Suppressor macrophage treated with lipopolysaccharide for 4 hours (primary cell): ENCODE data around the gene CPB2.

ENCODE experiments used
- DNase-seq: peaks from one replicate; pipeline ENCODE4 v3.0.0-alpha.2; 2020

CPB2 gene

GRCh38 chr13:46126552-46127357, 21.9 kb upstream of the CPB2 start:
- DNase-seq: peak; percentile 76

GRCh38 chr13:46126056-46126455, 21.2 kb upstream of the CPB2 start:
- no peak for DNase-seq

- no peak for DNase-seq
Observed at GRCh38 chr13:46124967-46125933, 20.4 kb upstream of the CPB2 start.

- peak; percentile 40 for DNase-seq
Observed at GRCh38 chr13:46124531-46124966, 19.7 kb upstream of the CPB2 start.

- DNase-seq: no peak
Observed at GRCh38 chr13:46122304-46122703, 17.5 kb upstream of the CPB2 start.

GRCh38 chr13:46121597-46122163, 16.8 kb upstream of the CPB2 start:
- no peak for DNase-seq

- no peak for DNase-seq
Observed at GRCh38 chr13:46121033-46121432, 16.2 kb upstream of the CPB2 start.

GRCh38 chr13:46119883-46120614, 15.2 kb upstream of the CPB2 start:
- no peak for DNase-seq

- no peak for DNase-seq
Observed at GRCh38 chr13:46116653-46117502, 12.0 kb upstream of the CPB2 start.

- DNase-seq: peak; percentile 75
Observed at GRCh38 chr13:46114613-46115012, 9.8 kb upstream of the CPB2 start.

GRCh38 chr13:46113596-46113995, 8.8 kb upstream of the CPB2 start:
- peak; percentile 89 for DNase-seq

- no peak for DNase-seq
Observed at GRCh38 chr13:46111151-46111550, 6.3 kb upstream of the CPB2 start.

GRCh38 chr13:46109451-46109850, 4.6 kb upstream of the CPB2 start:
- no peak for DNase-seq

GRCh38 chr13:46106839-46107371, 2.1 kb upstream of the CPB2 start:
- no peak for DNase-seq

- no peak for DNase-seq
Observed at GRCh38 chr13:46103037-46103436, 1.8 kb downstream of the CPB2 start.

GRCh38 chr13:46102255-46102605, 2.6 kb downstream of the CPB2 start:
- no peak for DNase-seq

- peak; percentile 59 for DNase-seq
Observed at GRCh38 chr13:46101484-46102254, 3.2 kb downstream of the CPB2 start.

GRCh38 chr13:46101002-46101401, 3.8 kb downstream of the CPB2 start:
- no peak for DNase-seq

- DNase-seq: peak; percentile 73
Observed at GRCh38 chr13:46100191-46100815, 4.5 kb downstream of the CPB2 start.

- DNase-seq: no peak
Observed at GRCh38 chr13:46097663-46098062, 7.2 kb downstream of the CPB2 start.
